GM10248 (cell line): ENCODE results near the gene CAPRIN1.

Source experiments
- CTCF ChIA-PET: fragments of 300-600 bp; sonication (Branson Sonifier 250); formaldehyde crosslinking; extraction: SDS; loops from one replicate; lab custom pipeline; 2021; ENCODE audit warnings: antibody characterized with exemption; lab: Yijun Ruan, JAX
- POLR2A ChIA-PET: fragments of 350-650 bp; sonication (Branson Sonifier 250); formaldehyde crosslinking; extraction: SDS; loops from one replicate; lab custom pipeline; 2020; ENCODE audit warnings: antibody characterized with exemption; lab: Yijun Ruan, JAX
- DNase-seq: peaks from one replicate; pipeline ENCODE4 v3.0.0; 2012; ENCODE audit errors: extremely low spot score
- CTCF ChIP-seq: IDR thresholded peaks from 2 replicates; pipeline ENCODE4 v1.5.1; 2012; ENCODE audit warnings: mild to moderate bottlenecking, low read depth; ENCODE audit errors: extremely low read depth, missing control alignments, control extremely low read depth

Gene CAPRIN1

GRCh38 chr11:34051349-34052035 lies at the start of gene CAPRIN1:
Gene CAPRIN1, plus strand, starts transcription at chr11:34051731. Its CDS starts 690 bp downstream, at chr11:34052421.
- no peak for TF ChIP-seq CTCF
- POLR2A ChIA-PET: interaction anchor here (0.5 to 1.0 kb wide), 5 partner anchors 9 to 551 kb away, joined by 3 to 4 read pairs (median 3); partner anchors contain the start of gene NAT10
- CTCF ChIA-PET: interaction anchor here (0.7 to 2.3 kb wide), 6 partner anchors 11 to 123 kb away, joined by 3 to 8 read pairs (median 6); no protein-coding TSS in a partner anchor
- peak; percentile 93 for DNase-seq

- no peak for TF ChIP-seq CTCF
- DNase-seq: no peak
- ChIA-PET POLR2A (no interaction called here), CTCF (interaction anchor here (1.0 to 5.0 kb wide), 2 partner anchors 15 to 356 kb away, joined by 3 to 26 read pairs; partner anchors contain the start of gene ABTB2)
These were observed 49.1 kb upstream of the CAPRIN1 start for GRCh38 chr11:34002420-34002819.

- CTCF ChIA-PET: interaction anchor here (1.2 to 1.4 kb wide), 3 partner anchors 16 to 196 kb away, joined by 3 read pairs; no protein-coding TSS in a partner anchor
- TF ChIP-seq CTCF: no peak
- no peak for DNase-seq
- POLR2A ChIA-PET: no interaction called here
These were observed 47.3 kb upstream of the CAPRIN1 start for GRCh38 chr11:34004236-34004635.

- ChIA-PET POLR2A (no interaction called here), CTCF (interaction anchor here (0.8 to 5.8 kb wide), 8 partner anchors 9 to 168 kb away, joined by 3 to 43 read pairs (median 4); no protein-coding TSS in a partner anchor)
- TF ChIP-seq CTCF: no peak
These were observed 44.7 kb upstream of the CAPRIN1 start for GRCh38 chr11:34006876-34007275.

GRCh38 chr11:34012734-34013133 lies 38.8 kb upstream of the CAPRIN1 start:
- ChIA-PET CTCF (interaction anchor here (1.6 to 2.5 kb wide), 3 partner anchors 14 to 155 kb away, joined by 5 to 9 read pairs (median 7); no protein-coding TSS in a partner anchor), POLR2A (no interaction called here)
- no peak for TF ChIP-seq CTCF
- no peak for DNase-seq

More at GRCh38 chr11:34006876-34007275, 44.7 kb upstream of the CAPRIN1 start:
- no peak for DNase-seq

GRCh38 chr11:34013898-34014571 lies 37.5 kb upstream of the CAPRIN1 start:
- DNase-seq: no peak
- CTCF ChIA-PET: interaction anchor here (1.2 kb wide), 1 partner anchor 26 kb away, joined by 3 read pairs; no protein-coding TSS in a partner anchor
- POLR2A ChIA-PET: no interaction called here
- TF ChIP-seq CTCF: no peak
